ENCODE results near the gene NEAT1.

DNA sequence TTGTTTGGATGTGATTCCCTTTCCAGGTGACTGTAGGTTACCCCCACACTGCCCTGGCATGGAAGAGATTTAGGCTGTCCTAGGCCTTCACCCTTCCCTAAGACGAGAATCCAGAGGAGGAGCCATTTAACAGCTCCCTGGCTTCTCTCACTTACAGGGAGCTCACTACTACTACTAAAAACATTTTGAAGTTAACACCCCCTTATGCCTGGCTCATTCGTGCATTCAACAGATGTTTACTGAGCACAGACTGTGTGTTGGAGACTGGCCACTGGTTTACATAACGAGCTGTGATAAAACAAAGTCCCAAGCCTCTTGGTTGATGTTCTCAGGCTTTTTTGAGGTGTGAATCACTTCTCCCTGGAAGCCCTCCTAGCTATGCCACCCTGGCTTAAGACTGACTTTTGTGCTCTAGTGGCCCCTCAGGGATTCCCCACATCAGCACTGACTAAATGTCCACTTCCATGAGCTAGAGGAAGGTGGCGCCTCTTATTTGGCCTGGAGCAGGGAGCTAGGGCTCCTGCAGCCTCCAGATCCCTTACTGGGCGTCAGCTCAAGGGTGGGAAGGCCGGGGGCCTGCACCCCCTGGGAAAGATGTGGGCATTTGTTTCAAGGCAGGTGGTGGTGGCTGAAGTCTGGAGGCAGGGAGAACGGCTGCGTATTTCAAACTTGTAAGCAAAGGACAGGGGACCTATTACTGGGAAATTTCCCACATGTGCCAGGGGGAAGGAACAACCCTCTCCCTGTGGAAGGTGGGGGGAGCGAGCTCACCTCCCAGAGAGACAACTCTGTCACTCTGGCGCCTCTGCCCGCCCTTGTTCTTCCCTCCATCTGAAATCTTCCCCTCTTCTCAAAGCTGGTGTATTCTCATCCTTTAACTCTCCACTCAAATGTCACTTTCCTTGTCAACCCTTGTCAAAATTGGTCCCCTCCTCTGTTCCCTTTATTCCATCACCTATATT, 56.9 kb downstream of the NEAT1 start:
- peak; percentile 40 to 82 for TF ChIP-seq POLR2A (IDR thresholded peaks at IDR 0.05)
- peak in 4 of 5 experiments; percentile 42 to 54 (median 53) for TF ChIP-seq CTCF (IDR thresholded peaks at IDR 0.05 in 4 of 5, conservative IDR thresholded peaks at IDR 0.05 in 1 of 5)

Data from gastrocnemius medialis (tissue), 4 donors.